Type B pancreatic cell (in vitro differentiated cells): Measurements from ENCODE around the gene TRAF3IP1. TPM values are rescaled to one million over a fixed set of nuclear protein-coding genes. Genes with fewer than 3 reads are reported as not detected.

Source experiments
- DNase-seq: peaks from one replicate; pipeline ENCODE4 v3.0.0; 2021; ENCODE audit warnings: mixed read lengths; ENCODE audit not compliant: unreplicated experiment; ENCODE audit errors: extremely low spot score
- H3K27ac Mint-ChIP-seq: 2 replicates; pipeline ENCODE4 v1.8.0; 2021; ENCODE audit warnings: mild to moderate bottlenecking, mixed read lengths
- H3K27me3 Mint-ChIP-seq: 2 replicates; pipeline ENCODE4 v1.8.0; 2021; ENCODE audit warnings: mixed read lengths
- H3K36me3 Mint-ChIP-seq: 2 replicates; pipeline ENCODE4 v1.8.0; 2021; ENCODE audit warnings: mixed read lengths
- H3K4me1 Mint-ChIP-seq: one replicate; pipeline ENCODE4 v1.8.0; 2021; ENCODE audit warnings: mixed read lengths; ENCODE audit not compliant: unreplicated experiment
- H3K4me3 Mint-ChIP-seq: 2 replicates; pipeline ENCODE4 v1.8.0; 2021; ENCODE audit warnings: mild to moderate bottlenecking, mixed read lengths
- H3K9me3 Mint-ChIP-seq: 2 replicates; pipeline ENCODE4 v1.8.0; 2021; ENCODE audit warnings: mixed read lengths
- CTCF ChIP-seq: fragments of 200-600 bp; sonication (generic); conservative IDR thresholded peaks from 2 replicates; pipeline ENCODE4 v1.5.0; 2021; ENCODE audit warnings: antibody characterized with exemption, mild to moderate bottlenecking
- total RNA-seq: library from RNA; stranded (reverse); gene quantifications from 2 replicates; pipeline ENCODE4 v1.2.1, GENCODE V29; 2021; ENCODE audit warnings: low replicate concordance

Gene TRAF3IP1
- total RNA-seq, 1 donor from 2014 or later = 20.9 TPM

GRCh38 chr2:238336793-238337444 is 16.6 kb downstream of the TRAF3IP1 start:
- H3K9me3 Mint-ChIP-seq = no peaks in the 10 kb centered on the region
- DNase-seq = no peak
- TF ChIP-seq CTCF = no peak
- H3K36me3 Mint-ChIP-seq = peaks cover 9% of the 10 kb centered on the region
- no peaks in the 10 kb centered on the region for H3K27me3 Mint-ChIP-seq
- no peaks in the 10 kb centered on the region for H3K4me1 Mint-ChIP-seq
- no peak overlapping the region for H3K27ac Mint-ChIP-seq
- H3K4me3 Mint-ChIP-seq = no peak overlapping the region

DNA sequence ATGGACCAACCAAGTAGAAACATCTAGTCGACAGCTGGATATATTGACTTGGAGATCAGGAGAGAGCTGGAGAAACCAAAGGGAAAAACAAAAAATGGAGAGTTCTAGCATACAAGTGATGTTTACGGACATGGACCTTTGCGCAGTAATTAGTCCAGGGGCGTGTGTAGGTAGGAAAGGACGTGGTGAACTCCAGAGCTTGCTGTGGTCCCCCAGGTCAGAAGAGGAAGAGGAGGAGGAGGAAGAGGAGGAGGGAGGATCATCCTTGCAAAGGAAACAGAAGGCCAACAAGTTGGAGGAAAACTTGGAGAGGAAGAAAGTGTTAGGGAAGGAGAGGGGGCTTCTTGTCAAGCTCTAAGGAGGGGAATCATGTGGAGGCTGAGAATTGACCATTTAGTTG is 17.5 kb downstream of the TRAF3IP1 start:
- Mint-ChIP-seq H3K27ac (no peak overlapping the region), H3K9me3 (no peaks in the 10 kb centered on the region), H3K4me1 (no peaks in the 10 kb centered on the region), H3K4me3 (no peak overlapping the region), H3K27me3 (no peaks in the 10 kb centered on the region), H3K36me3 (peaks cover 9% of the 10 kb centered on the region)
- TF ChIP-seq CTCF = no peak
- no peak for DNase-seq

DNA sequence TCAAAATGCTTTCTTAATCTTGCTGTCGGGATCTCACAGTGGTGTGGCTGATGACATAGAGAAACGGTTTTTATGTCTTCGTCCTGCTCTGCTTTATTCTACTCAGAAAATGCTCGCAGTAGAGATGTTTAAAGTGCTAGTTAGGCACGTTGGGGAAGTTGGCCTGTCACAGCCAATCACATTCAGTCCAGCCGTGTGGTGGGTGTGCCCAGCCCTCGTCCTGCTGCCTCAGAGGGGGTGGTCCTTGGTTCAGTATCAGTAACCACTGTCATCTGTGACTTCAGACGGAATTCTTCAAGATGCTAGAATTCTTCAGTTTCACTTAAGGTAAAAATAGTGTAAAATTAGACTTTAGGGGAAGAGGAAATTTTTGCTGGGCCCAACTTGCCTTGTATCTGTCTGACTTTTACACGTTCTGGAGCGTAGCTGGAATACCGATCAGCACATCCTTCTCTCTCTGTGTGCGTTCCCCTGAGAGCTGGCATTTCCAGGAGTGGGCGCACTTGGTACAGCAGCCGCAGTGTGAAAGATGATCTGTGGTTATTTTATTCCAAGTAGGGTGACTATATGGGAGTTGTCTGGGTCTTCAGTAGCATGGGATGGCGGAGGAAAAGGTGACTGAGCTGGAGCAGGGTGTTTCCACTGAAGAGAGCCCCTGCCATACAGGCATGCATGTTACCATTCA is 18.5 kb downstream of the TRAF3IP1 start:
- DNase-seq = no peak
- H3K27ac Mint-ChIP-seq = no peak overlapping the region

GRCh38 chr2:238339395-238339780 is 19.1 kb downstream of the TRAF3IP1 start:
- Mint-ChIP-seq H3K27me3 (no peaks in the 10 kb centered on the region), H3K27ac (no peak overlapping the region), H3K9me3 (no peaks in the 10 kb centered on the region), H3K36me3 (peaks cover 9% of the 10 kb centered on the region), H3K4me1 (no peaks in the 10 kb centered on the region), H3K4me3 (no peak overlapping the region)
- no peak for TF ChIP-seq CTCF
- DNase-seq = no peak

More for the DNA sequence above, 18.5 kb downstream of the TRAF3IP1 start:
- Mint-ChIP-seq H3K27me3 (no peaks in the 10 kb centered on the region), H3K4me3 (no peak overlapping the region), H3K36me3 (peaks cover 9% of the 10 kb centered on the region), H3K9me3 (no peaks in the 10 kb centered on the region), H3K4me1 (no peaks in the 10 kb centered on the region)
- no peak for TF ChIP-seq CTCF

DNA sequence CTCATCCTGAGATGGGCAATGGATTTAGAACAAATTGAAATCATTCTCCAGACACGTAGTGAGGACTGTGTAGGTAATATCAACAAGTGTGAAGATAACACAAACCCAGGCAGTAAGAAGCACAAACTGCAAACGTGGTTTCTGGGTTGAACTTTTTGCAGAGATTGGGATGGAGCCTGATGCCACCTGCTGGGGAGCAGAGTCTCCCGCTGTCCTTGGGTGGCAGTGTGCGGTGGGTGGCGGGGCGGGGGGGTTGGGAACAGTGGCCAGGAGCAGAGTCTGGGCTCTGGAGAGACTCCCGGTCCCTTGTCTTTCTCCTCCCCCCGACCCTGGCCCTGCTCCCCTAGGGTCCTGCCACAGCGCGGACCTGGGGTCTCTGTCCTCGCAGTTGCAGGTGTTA is 19.5 kb downstream of the TRAF3IP1 start:
- H3K27ac Mint-ChIP-seq = no peak overlapping the region
- no peaks in the 10 kb centered on the region for H3K4me1 Mint-ChIP-seq
- DNase-seq = no peak
- no peak for TF ChIP-seq CTCF
- H3K4me3 Mint-ChIP-seq = no peak overlapping the region
- H3K27me3 Mint-ChIP-seq = no peaks in the 10 kb centered on the region
- peaks cover 9% of the 10 kb centered on the region for H3K36me3 Mint-ChIP-seq
- H3K9me3 Mint-ChIP-seq = no peaks in the 10 kb centered on the region
